Measurements from ENCODE around the gene GRPR. TPM values are rescaled to one million over a fixed set of nuclear protein-coding genes. Genes with fewer than 3 reads are reported as not detected.

GRPR gene
- total RNA-seq, 1 experiment from 2014 or later = 28.8 TPM

- H3K4ac ChIP-seq (ENCODE audit: low read depth, low read length) = no peak overlapping the region
- peaks cover 6% of the 10 kb centered on the region for H3K79me1 ChIP-seq (ENCODE audit: insufficient read depth, low read depth, low read length, poor library complexity, severe bottlenecking)
- no peak overlapping the region for H2BK12ac ChIP-seq (ENCODE audit: insufficient read length, low read depth, low read length)
- H3K9me3 Mint-ChIP-seq = peaks cover 8% of the 10 kb centered on the region in 2 experiments; a peak in 4 of 5 replicates
- H3K36me3 Mint-ChIP-seq (ENCODE audit: insufficient read depth in 1 of 3, low read depth in 3 of 3) = peaks cover 19 to 49% (median 48%) of the 10 kb centered on the region in 3 experiments
- H3K4me1 ChIP-seq (ENCODE audit: insufficient read depth, low read length) = peaks cover 8% of the 10 kb centered on the region; the same call in 1 of the 2 replicates
- no peak overlapping the region for H3K23ac ChIP-seq (ENCODE audit: insufficient read length, low read depth, low read length)
- no peaks in the 10 kb centered on the region for H4K20me1 ChIP-seq (ENCODE audit: control insufficient read depth, insufficient read depth, insufficient read length)
- TF ChIP-seq CTCF (conservative IDR thresholded peaks at IDR 0.05) = no peak
- H3K56ac ChIP-seq (ENCODE audit: insufficient read length, low read depth, low read length) = no peak overlapping the region
- DNase-seq = no peak
- no peak overlapping the region for H3K4me3 Mint-ChIP-seq
- no peak overlapping the region for H4K5ac ChIP-seq (ENCODE audit: insufficient read length, low read depth, low read length)
- peaks cover 5 to 6% of the 10 kb centered on the region in 2 experiments; a peak in 2 of 4 replicates for H3K4me1 Mint-ChIP-seq
- no peaks in the 10 kb centered on the region for H3K23me2 ChIP-seq (ENCODE audit: insufficient read length, low read depth, low read length, poor library complexity, severe bottlenecking)
- H2AK5ac ChIP-seq (ENCODE audit: insufficient read length, low read length) = no peak overlapping the region
- no peak overlapping the region for H3K9ac ChIP-seq (ENCODE audit: extremely low read depth, insufficient read length, low read length)
- H3K4me2 ChIP-seq (ENCODE audit: insufficient read depth, insufficient read length, low read length) = no peak overlapping the region
- H3K27ac Mint-ChIP-seq = no peak overlapping the region
- H3K27me3 Mint-ChIP-seq (ENCODE audit: low read depth) = no peaks in the 10 kb centered on the region
- no peak overlapping the region for H2BK15ac ChIP-seq (ENCODE audit: low read depth, low read length)
- H3T11ph ChIP-seq (ENCODE audit: low read length) = no peak overlapping the region
- peaks cover 49% of the 10 kb centered on the region for H3K79me2 ChIP-seq (ENCODE audit: insufficient read depth, low read length)
- no peaks in the 10 kb centered on the region for H3K27me3 ChIP-seq (ENCODE audit: insufficient read depth, low read length)
- no peak overlapping the region for H4K8ac ChIP-seq (replicated peaks; ENCODE audit: insufficient read length, low read depth, low read length)
- H3K27ac ChIP-seq (ENCODE audit: insufficient read length, low read depth, low read length) = no peak overlapping the region
- no peak overlapping the region for H2BK20ac ChIP-seq (ENCODE audit: low read depth, low read length, poor library complexity, severe bottlenecking)
- no peak overlapping the region for H2BK120ac ChIP-seq (ENCODE audit: low read depth, low read length, poor library complexity, severe bottlenecking)
- no peaks in the 10 kb centered on the region for H3K9me3 ChIP-seq (ENCODE audit: control insufficient read depth, low read depth, low read length)
- H2AFZ ChIP-seq (ENCODE audit: low read length) = no peak overlapping the region
- no peak overlapping the region for H3K18ac ChIP-seq (ENCODE audit: insufficient read length, low read depth, low read length)
- H4K91ac ChIP-seq (ENCODE audit: insufficient read length, low read depth, low read length) = no peak overlapping the region
- H3K14ac ChIP-seq (ENCODE audit: insufficient read depth, low read length) = no peak overlapping the region
- no peak overlapping the region for H2BK5ac ChIP-seq (ENCODE audit: insufficient read length, low read length)
Observed at GRCh38 chrX:16143968-16144367, 20.6 kb downstream of the GRPR start.
